Transverse colon (tissue), 4 donors: ENCODE measurements around the gene PTPRN2. TPM values are rescaled to one million over a fixed set of nuclear protein-coding genes. Genes with fewer than 3 reads are reported as not detected.

ENCODE experiments used
- DNase-seq: peaks from one replicate; pipeline ENCODE4 v3.0.0-alpha.2; 2019
- H3K27ac ChIP-seq, 4 donors: fragments of 200-600 bp; sonication (generic); 2 replicates each; pipeline ENCODE4 v1.5.1; 2016 to 2018; ENCODE audit warnings: inconsistent platforms in 4 of 4
- H3K27me3 ChIP-seq: fragments of 200-600 bp; sonication (generic); 2 replicates; pipeline ENCODE4 v1.5.1; 2017; ENCODE audit warnings: inconsistent platforms
- H3K36me3 ChIP-seq, 4 donors: fragments of 200-600 bp; sonication (generic); 2 replicates each; pipeline ENCODE4 v1.5.1; 2017 to 2019; ENCODE audit warnings: inconsistent platforms in 4 of 4
- H3K4me1 ChIP-seq, 4 donors: fragments of 200-600 bp; sonication (generic); 2 replicates each; pipeline ENCODE4 v1.5.1; 2017 to 2020; ENCODE audit warnings: inconsistent platforms in 4 of 4
- H3K4me3 ChIP-seq, 4 donors: fragments of 200-600 bp; sonication (generic); 1 replicate in 1 of 4; 2 replicates in 3 of 4; pipeline versions ENCODE4 v1.5.1 to v1.6.1; 2017 to 2019; ENCODE audit warnings: inconsistent platforms in 4 of 4
- H3K9me3 ChIP-seq, 2 donors: fragments of 200-600 bp; sonication (generic); 2 replicates each; pipeline ENCODE4 v1.5.1; 2017 to 2019; ENCODE audit warnings: inconsistent platforms in 2 of 2
- CTCF ChIP-seq, 5 experiments: fragments of 200-600 bp in 3 of 5; fragments of 450-650 bp in 2 of 5; sonication (generic) in 3 of 5; IDR thresholded peaks; 1 replicate in 2 of 5; 2 replicates in 3 of 5; pipeline ENCODE4 v1.5.1; 2016 to 2017; ENCODE audit warnings: antibody characterized with exemption in 5 of 5, inconsistent platforms in 3 of 5, mild to moderate bottlenecking in 2 of 5, moderate library complexity in 1 of 5
- EP300 ChIP-seq: sonication (generic); formaldehyde crosslinking; IDR thresholded peaks from one replicate; pipeline ENCODE4 v1.6.1; 2017; ENCODE audit warnings: antibody characterized with exemption, low read depth
- POLR2A ChIP-seq: fragments of 450-650 bp; IDR thresholded peaks from one replicate; pipeline ENCODE4 v1.6.1; 2016; ENCODE audit warnings: antibody characterized with exemption, mild to moderate bottlenecking, moderate library complexity
- POLR2AphosphoS5 ChIP-seq, 3 donors: sonication (generic); formaldehyde crosslinking; IDR thresholded peaks; one replicate each; pipeline ENCODE4 v1.6.1; 2016; ENCODE audit warnings: antibody characterized with exemption in 3 of 3
- WGBS, 2 donors: methylation state at CpG; one replicate each; pipeline ENCODE4 v1.1.5; 2018; ENCODE audit warnings: low coverage in 1 of 2; 5-methylcytosine and 5-hydroxymethylcytosine counted together
- in situ Hi-C, 4 donors: fragments of 200-750 bp; cut with MboI; loops; one replicate each; pipeline versions ENCODE4 v1.15.0 to v1.15.1; 2017; ENCODE audit warnings: low sequenced_read_pairs in 3 of 4, low pct_ligation_motif_present in 1 of 4, low pct_unique_long_range_greater_than_20kb in 1 of 4
- intact Hi-C: fragments of 100-400 bp; cut with DNase I; formaldehyde crosslinking; loops from one replicate; pipeline ENCODE4 v1.15.1; 2023; ENCODE audit warnings: low total_unique reads
- total RNA-seq, 4 donors: library from RNA; depleted of rRNA; stranded (reverse); fragments of >200 nt; gene quantifications; one replicate each; pipeline ENCODE4 v1.1.0, GENCODE V29; 2016

PTPRN2 gene
- total RNA-seq, 4 donors from 2014 or later: 15.4 to 31.1 (median 21.8) TPM

- H3K27me3 ChIP-seq: no peaks in the 10 kb centered on the region
- no peak overlapping the region for H3K4me3 ChIP-seq
- 44 to 50% methylated on average over 3 of the region's 3 CpGs for WGBS, 2 donors
These were observed 572.6 kb downstream of the PTPRN2 start for GRCh38 chr7:158014976-158015375.

GRCh38 chr7:158013085-158013668 is 574.4 kb downstream of the PTPRN2 start:
- DNase-seq: no peak
- Histone ChIP-seq H3K4me1 (peaks cover 0 to 13% (median 11%) of the 10 kb centered on the region in 4 donors), H3K4me3 (no peak overlapping the region), H3K27me3 (no peaks in the 10 kb centered on the region), H3K9me3 (no peaks in the 10 kb centered on the region), H3K27ac (no peak overlapping the region), H3K36me3 (no peaks in the 10 kb centered on the region)
- in situ Hi-C loops (no loop called here), intact Hi-C loops (no loop called here)
- TF ChIP-seq POLR2AphosphoS5 (IDR thresholded peaks at IDR 0.05) (no peak), POLR2A (no peak), EP300 (no peak), CTCF (IDR thresholded peaks at IDR 0.05) (no peak)

More at GRCh38 chr7:158014976-158015375, 572.6 kb downstream of the PTPRN2 start:
- TF ChIP-seq POLR2AphosphoS5 (IDR thresholded peaks at IDR 0.05): no peak
- TF ChIP-seq POLR2A: no peak
- no peak for TF ChIP-seq CTCF (IDR thresholded peaks at IDR 0.05)
- no peak for TF ChIP-seq EP300
- no peaks in the 10 kb centered on the region for H3K36me3 ChIP-seq
- in situ Hi-C loops (no loop called here), intact Hi-C loops (no loop called here)
- no peak for DNase-seq
- peaks cover 0 to 13% (median 11%) of the 10 kb centered on the region in 4 donors for H3K4me1 ChIP-seq
- no peak overlapping the region for H3K27ac ChIP-seq
- no peaks in the 10 kb centered on the region for H3K9me3 ChIP-seq

GRCh38 chr7:158011941-158012340 is 575.7 kb downstream of the PTPRN2 start:
- Histone ChIP-seq H3K4me1 (peaks cover 0 to 13% (median 11%) of the 10 kb centered on the region in 4 donors), H3K9me3 (no peaks in the 10 kb centered on the region), H3K27ac (no peak overlapping the region), H3K36me3 (no peaks in the 10 kb centered on the region), H3K4me3 (no peak overlapping the region), H3K27me3 (no peaks in the 10 kb centered on the region)
- TF ChIP-seq POLR2AphosphoS5 (IDR thresholded peaks at IDR 0.05): no peak
- in situ Hi-C loops (no loop called here), intact Hi-C loops (no loop called here)
- DNase-seq: no peak
- WGBS, 2 donors: 79 to 85% methylated on average over 9 to 11 of the region's 11 CpGs

GRCh38 chr7:158010961-158011693 is 576.5 kb downstream of the PTPRN2 start:
- Histone ChIP-seq H3K36me3 (no peaks in the 10 kb centered on the region), H3K27ac (no peak overlapping the region), H3K4me3 (no peak overlapping the region), H3K27me3 (no peaks in the 10 kb centered on the region), H3K9me3 (no peaks in the 10 kb centered on the region), H3K4me1 (peaks cover 0 to 10% (median 8%) of the 10 kb centered on the region in 4 donors)
- in situ Hi-C loops (no loop called here), intact Hi-C loops (no loop called here)
- 60 to 73% methylated on average over 9 to 11 of the region's 11 CpGs for WGBS, 2 donors
- no peak for TF ChIP-seq CTCF (IDR thresholded peaks at IDR 0.05)
- no peak for TF ChIP-seq EP300
- no peak for TF ChIP-seq POLR2AphosphoS5 (IDR thresholded peaks at IDR 0.05)
- TF ChIP-seq POLR2A: no peak
- DNase-seq: no peak
